Measurements from ENCODE around the gene PHACTR3.
A peak's percentile ranks its signal among the peaks of the same experiment; 100 is the strongest.

Gene PHACTR3

GRCh38 chr20:59690101-59690500 lies 85.8 kb downstream of the PHACTR3 start:
- FAIRE-seq: no peak
- no peak for DNase-seq (ENCODE audit: low spot score)

GRCh38 chr20:59690976-59691375 lies 86.6 kb downstream of the PHACTR3 start:
- no peak for DNase-seq (ENCODE audit: low spot score)
- FAIRE-seq: no peak

- no peak for DNase-seq (ENCODE audit: low spot score)
- FAIRE-seq: no peak
Measured at GRCh38 chr20:59692139-59692538, 87.8 kb downstream of the PHACTR3 start.

GRCh38 chr20:59693587-59693986 lies 89.2 kb downstream of the PHACTR3 start:
- DNase-seq (ENCODE audit: low spot score): no peak
- FAIRE-seq: no peak

- no peak for DNase-seq (ENCODE audit: low spot score)
- no peak for FAIRE-seq
Measured at GRCh38 chr20:59696476-59696875, 92.1 kb downstream of the PHACTR3 start.

- DNase-seq (ENCODE audit: low spot score) (no peak), FAIRE-seq (no peak)
Measured at GRCh38 chr20:59697068-59697467, 92.7 kb downstream of the PHACTR3 start.

- DNase-seq (ENCODE audit: low spot score): no peak
- no peak for FAIRE-seq
Measured at GRCh38 chr20:59698598-59698997, 94.3 kb downstream of the PHACTR3 start.

GRCh38 chr20:59701236-59701635 lies 96.9 kb downstream of the PHACTR3 start:
- DNase-seq (ENCODE audit: low spot score) (no peak), FAIRE-seq (no peak)

GRCh38 chr20:59703046-59703445 lies 98.7 kb downstream of the PHACTR3 start:
- FAIRE-seq: no peak
- no peak for DNase-seq (ENCODE audit: low spot score)

- FAIRE-seq (no peak), DNase-seq (ENCODE audit: low spot score) (no peak)
Measured at GRCh38 chr20:59705651-59706399, 101.5 kb downstream of the PHACTR3 start.

- FAIRE-seq: no peak
Measured at GRCh38 chr20:59706400-59706693, 102.0 kb downstream of the PHACTR3 start.

GRCh38 chr20:59708326-59708725 lies 104.0 kb downstream of the PHACTR3 start:
- DNase-seq (ENCODE audit: low spot score) (no peak), FAIRE-seq (peak; percentile 5)

More at GRCh38 chr20:59706400-59706693, 102.0 kb downstream of the PHACTR3 start:
- DNase-seq (ENCODE audit: low spot score): no peak

- DNase-seq (ENCODE audit: low spot score): no peak
- FAIRE-seq: no peak
Measured at GRCh38 chr20:59709636-59710035, 105.3 kb downstream of the PHACTR3 start.

- no peak for FAIRE-seq
- DNase-seq (ENCODE audit: low spot score): no peak
Measured at GRCh38 chr20:59718071-59718470, 113.7 kb downstream of the PHACTR3 start.

- FAIRE-seq: no peak
Measured at GRCh38 chr20:59718751-59719150, 114.4 kb downstream of the PHACTR3 start.

GRCh38 chr20:59720013-59720412 lies 115.7 kb downstream of the PHACTR3 start:
- DNase-seq (ENCODE audit: low spot score): no peak

More at GRCh38 chr20:59718751-59719150, 114.4 kb downstream of the PHACTR3 start:
- no peak for DNase-seq (ENCODE audit: low spot score)

GRCh38 chr20:59721386-59721785 lies 117.0 kb downstream of the PHACTR3 start:
- FAIRE-seq (no peak), DNase-seq (ENCODE audit: low spot score) (no peak)

More at GRCh38 chr20:59720013-59720412, 115.7 kb downstream of the PHACTR3 start:
- FAIRE-seq: no peak

GRCh38 chr20:59723108-59723500 lies 118.8 kb downstream of the PHACTR3 start:
- DNase-seq (ENCODE audit: low spot score): no peak
- peak; percentile 17 for FAIRE-seq

GRCh38 chr20:59723607-59724456 lies 119.5 kb downstream of the PHACTR3 start:
- FAIRE-seq: peak; percentile 48

GRCh38 chr20:59724457-59725366 lies 120.4 kb downstream of the PHACTR3 start:
- peak; percentile 85 for FAIRE-seq
- DNase-seq (ENCODE audit: low spot score): no peak

More at GRCh38 chr20:59723607-59724456, 119.5 kb downstream of the PHACTR3 start:
- no peak for DNase-seq (ENCODE audit: low spot score)

- DNase-seq (ENCODE audit: low spot score) (no peak), FAIRE-seq (no peak)
Measured at GRCh38 chr20:59725476-59726280, 121.3 kb downstream of the PHACTR3 start.
